NCI-H510A treated with DMSO at 0.1 percent for 48 hours (cell line): Measurements from ENCODE around the gene THAP2.

Experiments
- DNase-seq: peaks from one replicate; lab custom pipeline; 2025; lab: John Stamatoyannopoulos, UW

THAP2 gene

GRCh38 chr12:71663561-71664410, at the start of gene THAP2, which contains the start of gene ZFC3H1:
Gene THAP2 (plus strand): TSS chr12:71664301. CDS start chr12:71664510, 209 bp downstream.
Gene ZFC3H1 (minus strand): TSS chr12:71663848. CDS start chr12:71663610, 238 bp downstream.
- DNase-seq, result peak; percentile 100

- no peak for DNase-seq
Observed at GRCh38 chr12:71621938-71622337, 42.2 kb upstream of the THAP2 start.

- DNase-seq, result no peak
Observed at GRCh38 chr12:71625476-71625875, 38.6 kb upstream of the THAP2 start.

GRCh38 chr12:71626098-71626497, 38.0 kb upstream of the THAP2 start:
- no peak for DNase-seq

- DNase-seq, result no peak
Observed at GRCh38 chr12:71626768-71627167, 37.3 kb upstream of the THAP2 start.

GRCh38 chr12:71627438-71628002, 36.6 kb upstream of the THAP2 start:
- DNase-seq, result no peak

- DNase-seq, result peak; percentile 87
Observed at GRCh38 chr12:71636704-71637115, 27.4 kb upstream of the THAP2 start.

- DNase-seq, result no peak
Observed at GRCh38 chr12:71638499-71638898, 25.6 kb upstream of the THAP2 start.

GRCh38 chr12:71639341-71639760, 24.8 kb upstream of the THAP2 start:
- DNase-seq, result peak; percentile 9

GRCh38 chr12:71640316-71640715, 23.8 kb upstream of the THAP2 start:
- DNase-seq, result no peak

- no peak for DNase-seq
Observed at GRCh38 chr12:71641390-71641789, 22.7 kb upstream of the THAP2 start.

GRCh38 chr12:71642264-71642663, 21.8 kb upstream of the THAP2 start:
- DNase-seq, result no peak

GRCh38 chr12:71645268-71645667, 18.8 kb upstream of the THAP2 start:
- DNase-seq, result no peak

- DNase-seq, result no peak
Observed at GRCh38 chr12:71646512-71646911, 17.6 kb upstream of the THAP2 start.

- no peak for DNase-seq
Observed at GRCh38 chr12:71648537-71648936, 15.6 kb upstream of the THAP2 start.

- no peak for DNase-seq
Observed at GRCh38 chr12:71649401-71649800, 14.7 kb upstream of the THAP2 start.

- no peak for DNase-seq
Observed at GRCh38 chr12:71652656-71653055, 11.4 kb upstream of the THAP2 start.

- no peak for DNase-seq
Observed at GRCh38 chr12:71653137-71653536, 11.0 kb upstream of the THAP2 start.

GRCh38 chr12:71654200-71654599, 9.9 kb upstream of the THAP2 start:
- DNase-seq, result no peak

- no peak for DNase-seq
Observed at GRCh38 chr12:71655495-71655894, 8.6 kb upstream of the THAP2 start.

- DNase-seq, result no peak
Observed at GRCh38 chr12:71655907-71656306, 8.2 kb upstream of the THAP2 start.

- no peak for DNase-seq
Observed at GRCh38 chr12:71656740-71657139, 7.4 kb upstream of the THAP2 start.

GRCh38 chr12:71661977-71662530, 2.0 kb upstream of the THAP2 start:
- no peak for DNase-seq
